Effector CD8-positive, alpha-beta T cell (primary cell): ENCODE results near the gene LRRC59.
"Not testable (repeated sequence)": the region's sequence is repeated elsewhere in the genome, so short reads cannot be mapped to it uniquely, and the experiment has no call there.

Experiments
- DNase-seq: peaks from one replicate; lab custom pipeline; 2025; lab: John Stamatoyannopoulos, UW

Gene LRRC59

DNA sequence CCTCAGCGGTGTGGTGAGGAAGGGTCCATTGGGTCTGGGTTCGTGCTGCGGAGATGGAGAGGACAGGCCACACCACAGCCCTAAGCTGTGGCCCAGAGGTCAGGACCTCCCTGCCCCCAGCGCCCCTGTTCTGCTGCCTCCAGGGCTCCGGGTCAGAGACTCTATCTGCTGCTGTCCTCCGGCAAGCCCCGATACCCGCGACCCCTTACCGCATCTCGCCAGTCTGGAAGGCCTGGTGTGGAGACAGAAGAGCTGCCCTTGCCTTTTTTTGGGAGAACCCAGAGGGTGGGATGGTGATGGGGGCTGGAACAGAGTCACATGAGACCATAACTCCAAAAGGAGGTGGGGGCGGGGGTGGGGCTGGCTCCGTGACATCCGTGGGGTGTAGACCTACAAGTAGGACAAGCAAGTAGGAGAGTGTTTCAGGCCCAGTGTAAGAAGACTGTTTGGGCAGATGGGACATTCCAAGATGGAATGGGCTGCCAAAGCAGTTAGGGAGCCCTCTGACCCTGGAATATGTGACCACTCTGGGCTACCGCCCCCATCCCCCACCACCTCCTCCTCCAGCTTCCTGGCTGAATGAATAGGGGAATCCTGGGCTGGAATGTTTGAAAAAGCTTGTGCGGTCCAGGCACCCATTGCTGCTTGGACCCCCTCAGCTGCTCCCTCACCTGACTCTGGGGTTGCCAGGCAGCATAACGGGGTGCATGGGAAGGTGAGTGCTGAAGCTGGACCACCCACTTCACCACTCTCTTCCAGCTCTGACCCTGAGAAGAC is 50.0 kb downstream of the LRRC59 start:
- no peak for DNase-seq

DNA sequence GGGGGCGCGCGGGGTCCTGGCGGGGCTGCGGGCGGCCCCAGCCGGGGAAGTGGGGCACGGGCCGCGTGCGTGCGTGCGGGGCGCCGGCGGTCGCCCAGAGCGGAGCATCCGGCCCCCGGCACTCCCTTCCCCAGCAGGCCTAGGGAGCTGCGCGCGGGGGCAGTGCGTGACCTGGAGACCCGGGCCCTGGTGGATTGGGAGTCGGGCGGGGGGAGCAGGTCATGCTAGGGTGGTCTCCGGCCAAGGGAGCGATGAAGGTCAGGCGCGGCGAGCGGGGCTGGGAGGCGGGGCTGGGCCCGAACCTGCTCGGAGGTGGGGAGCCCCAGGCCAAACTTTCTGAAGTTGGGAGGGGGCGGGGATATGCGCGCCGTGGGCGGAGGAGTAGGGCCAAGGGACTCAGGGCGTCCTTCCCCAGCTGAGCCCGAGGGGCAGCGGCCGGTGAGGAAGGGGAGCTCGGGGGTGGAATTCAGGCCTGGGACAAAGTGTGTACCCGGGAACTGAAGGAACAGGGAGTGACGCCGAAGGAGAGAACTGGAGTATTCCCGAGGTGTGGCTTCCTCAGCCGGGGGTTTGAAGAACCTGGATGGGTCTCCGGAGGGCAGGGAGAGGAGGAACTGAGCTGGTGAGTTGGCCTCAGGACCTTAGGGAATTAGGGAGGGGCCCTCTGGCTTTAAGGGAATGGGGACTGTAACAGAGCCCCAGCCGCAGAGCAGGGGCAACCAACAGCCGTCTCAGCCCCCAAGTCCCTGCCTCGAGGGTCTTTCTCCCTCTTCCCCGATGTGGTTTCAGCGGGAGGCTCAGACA is 50.8 kb downstream of the LRRC59 start:
- peak; percentile 43 for DNase-seq

DNA sequence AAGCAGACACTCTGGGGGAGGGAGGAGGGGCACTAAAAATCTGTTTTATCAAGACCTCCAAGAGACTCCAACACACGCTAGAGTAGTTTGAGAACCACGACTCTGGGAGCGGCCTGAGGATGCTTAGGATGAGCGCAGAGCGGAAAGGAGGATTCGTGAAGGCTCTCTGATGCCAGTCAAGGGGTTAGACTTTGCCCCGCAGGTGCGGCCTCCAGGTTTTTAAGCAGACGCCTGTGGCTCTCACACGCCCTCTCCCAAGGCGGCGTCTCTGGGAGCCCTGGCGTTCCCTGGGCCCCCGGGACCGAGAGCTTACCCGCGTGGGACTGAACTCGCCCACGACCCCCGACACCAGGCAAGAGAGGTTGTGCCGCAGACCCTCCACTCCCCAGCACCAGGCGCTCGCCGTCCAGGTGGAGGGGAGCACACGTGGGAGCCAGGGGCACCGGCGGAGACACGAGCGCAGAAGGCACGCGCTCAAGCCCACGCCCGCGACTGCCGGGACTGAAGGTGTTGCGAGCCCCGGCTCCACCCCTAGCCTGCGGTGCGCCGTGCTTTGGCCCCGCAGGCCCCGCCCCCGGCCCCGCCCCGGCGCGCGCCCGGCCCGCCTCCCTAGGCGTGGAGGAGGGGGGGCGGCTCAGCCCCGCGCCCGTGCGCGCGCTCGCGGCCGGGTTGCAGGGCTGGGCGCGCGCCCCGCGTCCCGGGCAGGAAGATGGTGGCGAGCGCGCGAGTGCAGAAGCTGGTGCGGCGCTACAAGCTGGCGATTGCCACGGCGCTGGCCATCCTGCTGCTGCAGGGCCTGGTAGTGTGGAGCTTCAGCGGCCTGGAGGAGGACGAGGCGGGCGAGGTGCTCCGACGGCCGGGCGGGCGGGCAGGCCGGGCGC is 51.7 kb downstream of the LRRC59 start, which contains the start of gene XYLT2:
Gene XYLT2, plus strand, starts transcription at position 695 of the 881 bp plus-strand sequence. Its CDS starts 15 bp downstream, at position 710.
- peak; percentile 90 for DNase-seq

DNA sequence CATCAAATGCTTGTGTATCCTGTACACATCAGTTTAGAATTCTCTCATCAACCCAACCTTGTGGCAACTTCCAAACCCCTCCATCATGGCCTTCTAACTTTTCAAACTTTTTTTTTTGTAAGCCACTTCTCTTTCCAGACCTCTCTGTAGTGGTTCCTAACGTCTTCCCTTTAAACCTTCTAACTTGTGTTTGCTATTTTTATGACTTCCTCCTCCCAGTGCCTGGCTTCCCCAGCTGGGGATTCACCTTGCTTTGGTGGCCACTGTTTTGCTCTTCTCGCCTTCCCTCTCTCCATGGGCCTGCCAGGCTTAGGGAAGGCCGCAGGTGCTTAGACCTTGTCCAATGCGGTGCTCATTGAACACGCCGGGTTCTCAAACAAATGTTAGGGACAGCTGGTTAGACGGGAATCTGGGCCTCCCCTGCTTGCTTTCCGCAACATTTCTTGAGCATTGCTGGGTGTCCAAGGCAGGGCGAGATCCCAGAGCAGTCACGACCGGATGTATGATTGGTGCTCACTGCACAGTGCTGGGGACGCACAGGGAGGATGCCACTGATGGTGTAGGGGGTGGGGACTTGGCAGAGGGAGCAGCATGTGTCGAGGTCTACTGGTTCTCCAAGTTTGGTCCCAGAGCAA is 52.5 kb downstream of the LRRC59 start:
- no peak for DNase-seq

DNA sequence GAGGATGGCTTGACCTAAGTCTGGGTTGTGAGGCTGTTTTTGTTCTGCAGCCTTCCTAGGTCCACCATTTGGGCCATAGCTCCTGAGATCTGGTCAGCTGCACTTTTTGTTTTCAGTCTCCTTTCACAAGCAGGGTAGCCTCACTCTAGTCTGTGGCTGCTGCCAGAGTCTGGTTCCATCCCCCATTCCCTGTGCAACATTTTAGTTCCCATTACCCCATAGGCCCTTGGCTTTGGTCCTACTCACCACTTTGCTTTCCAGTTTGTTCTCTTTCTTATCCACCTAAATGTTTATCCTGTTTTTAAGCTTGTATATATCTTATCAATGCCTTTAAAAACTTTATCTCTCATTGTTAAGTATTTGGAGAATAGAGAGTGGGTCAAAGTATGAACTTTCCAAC is 57.9 kb downstream of the LRRC59 start:
- DNase-seq = no peak

DNA sequence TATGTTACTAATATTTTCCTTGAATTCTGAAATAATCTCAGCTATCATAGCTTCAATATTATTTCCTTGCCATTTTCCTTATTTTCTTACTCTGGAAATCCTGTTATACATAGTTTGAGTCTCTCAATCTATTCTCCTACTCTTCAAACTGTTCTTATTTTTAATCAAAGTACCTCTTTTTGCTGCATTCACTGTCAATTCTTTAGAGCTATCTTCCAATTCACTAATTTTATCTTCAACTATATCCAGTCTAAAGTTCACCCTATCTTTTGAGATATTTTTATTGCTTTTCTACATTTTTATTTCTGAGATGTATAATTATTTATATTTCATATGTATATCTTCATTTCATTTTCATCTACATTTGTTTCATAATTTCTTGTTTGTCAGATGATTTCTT is 58.7 kb downstream of the LRRC59 start:
- DNase-seq = no peak

DNA sequence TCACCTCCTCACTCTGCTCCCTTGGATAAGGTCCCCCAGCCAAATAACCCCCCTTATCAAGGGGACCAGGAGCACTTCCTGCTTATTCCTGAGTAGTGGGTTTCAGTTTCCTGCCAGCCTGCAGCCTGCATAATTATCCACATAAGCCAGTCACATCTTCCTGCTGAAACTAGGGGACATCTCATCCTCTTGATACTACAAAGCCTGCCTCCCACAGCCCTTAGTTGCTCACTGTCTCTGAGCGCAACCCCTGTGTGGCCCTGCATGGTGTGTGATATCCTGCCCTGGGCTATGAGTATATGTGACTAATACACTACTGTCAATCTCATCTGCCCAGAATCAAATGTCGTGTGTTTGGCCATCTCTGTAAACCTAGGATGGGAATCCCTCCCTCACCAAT is 59.4 kb downstream of the LRRC59 start:
- no peak for DNase-seq

DNA sequence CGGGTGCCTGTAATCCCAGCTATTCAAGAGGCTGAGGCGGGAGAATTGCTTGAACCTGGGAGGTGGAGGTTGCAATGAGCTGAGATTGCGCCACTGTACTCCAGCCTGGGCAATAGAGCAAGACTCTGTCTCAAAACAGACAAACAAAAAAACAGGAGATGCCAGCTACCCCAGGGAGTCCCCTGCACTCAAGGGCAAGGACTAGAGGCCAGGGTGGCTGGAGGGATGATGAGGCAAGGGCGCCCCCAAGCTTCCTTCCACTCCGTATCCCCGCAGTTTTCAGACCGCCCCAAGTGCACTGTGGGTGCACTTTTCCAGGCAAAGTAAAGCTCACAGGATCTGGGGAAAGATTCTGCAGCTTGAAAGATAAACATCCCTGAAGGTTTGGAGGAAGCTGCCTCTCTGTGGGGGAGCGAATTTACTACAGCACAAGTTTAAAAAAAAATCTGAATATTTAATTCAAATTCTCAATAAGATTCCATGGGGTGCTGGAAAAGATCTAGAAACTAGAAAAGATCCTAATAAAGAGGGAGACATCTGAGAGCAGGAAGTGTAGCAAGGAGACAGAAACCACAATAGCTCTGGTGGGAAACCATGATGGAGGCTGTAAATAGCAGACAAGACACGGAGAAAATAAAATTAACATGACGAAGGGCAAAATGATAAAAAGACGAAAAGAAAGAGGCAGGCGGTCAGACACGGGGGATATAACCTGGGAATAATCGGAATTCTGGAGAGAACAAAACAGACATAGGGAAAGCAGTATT is 63.8 kb downstream of the LRRC59 start:
- DNase-seq = not testable (repeated sequence)

DNA sequence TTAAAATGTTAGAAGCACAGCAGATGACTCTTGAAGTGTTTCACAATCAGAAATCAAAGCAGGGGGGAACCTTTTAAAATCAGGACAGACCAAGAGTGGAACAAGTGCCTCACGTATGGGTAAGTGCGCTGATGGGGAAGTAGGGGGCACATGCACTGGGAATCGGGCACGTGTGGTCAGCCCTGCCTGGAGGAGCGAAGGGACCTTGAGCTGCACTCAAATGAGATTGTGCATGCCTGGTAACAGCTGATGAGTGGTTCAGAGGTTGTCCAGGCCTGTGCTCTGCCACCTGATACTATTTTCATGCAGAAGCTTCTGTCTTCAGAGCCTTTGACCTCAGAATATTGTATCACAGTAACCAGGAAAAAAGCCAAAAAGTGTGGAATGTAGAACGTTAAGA is 65.1 kb downstream of the LRRC59 start:
- no peak for DNase-seq
